IgD-negative memory B cell (primary cell): ENCODE data around the gene CATSPERZ. TPM values are rescaled to one million over a fixed set of nuclear protein-coding genes. Genes with fewer than 3 reads are reported as not detected.

ENCODE experiments used
- H3K27ac Mint-ChIP-seq, 3 donors: one replicate each; pipeline ENCODE4 v1.8.0; 2020 to 2022; ENCODE audit warnings: mild to moderate bottlenecking in 3 of 3, mixed read lengths in 3 of 3, moderate library complexity in 1 of 3
- H3K27me3 Mint-ChIP-seq: one replicate; pipeline ENCODE4 v1.8.0; 2021; ENCODE audit warnings: mixed read lengths
- H3K36me3 Mint-ChIP-seq: one replicate; pipeline ENCODE4 v1.8.0; 2020; ENCODE audit warnings: mild to moderate bottlenecking, mixed read lengths
- H3K4me1 Mint-ChIP-seq, 3 donors: one replicate each; pipeline ENCODE4 v1.8.0; 2020 to 2022; ENCODE audit warnings: mixed read lengths in 3 of 3, mild to moderate bottlenecking in 1 of 3
- H3K4me3 Mint-ChIP-seq, 4 donors: one replicate each; pipeline ENCODE4 v1.8.0; 2020 to 2022; ENCODE audit warnings: mild to moderate bottlenecking in 4 of 4, mixed read lengths in 4 of 4, moderate library complexity in 3 of 4
- H3K9me3 Mint-ChIP-seq, 3 donors: one replicate each; pipeline ENCODE4 v1.8.0; 2020 to 2021; ENCODE audit warnings: mixed read lengths in 3 of 3, mild to moderate bottlenecking in 1 of 3
- polyA plus RNA-seq: library from polyadenylated mRNA; unstranded; fragments of 300-500 nt; fragmentation: Illumina TruSeq; gene quantifications from one replicate; pipeline ENCODE4 v1.2.3, GENCODE V29; 2021

The CATSPERZ gene
- polyA plus RNA-seq, 1 donor from 2014 or later = not detected

DNA sequence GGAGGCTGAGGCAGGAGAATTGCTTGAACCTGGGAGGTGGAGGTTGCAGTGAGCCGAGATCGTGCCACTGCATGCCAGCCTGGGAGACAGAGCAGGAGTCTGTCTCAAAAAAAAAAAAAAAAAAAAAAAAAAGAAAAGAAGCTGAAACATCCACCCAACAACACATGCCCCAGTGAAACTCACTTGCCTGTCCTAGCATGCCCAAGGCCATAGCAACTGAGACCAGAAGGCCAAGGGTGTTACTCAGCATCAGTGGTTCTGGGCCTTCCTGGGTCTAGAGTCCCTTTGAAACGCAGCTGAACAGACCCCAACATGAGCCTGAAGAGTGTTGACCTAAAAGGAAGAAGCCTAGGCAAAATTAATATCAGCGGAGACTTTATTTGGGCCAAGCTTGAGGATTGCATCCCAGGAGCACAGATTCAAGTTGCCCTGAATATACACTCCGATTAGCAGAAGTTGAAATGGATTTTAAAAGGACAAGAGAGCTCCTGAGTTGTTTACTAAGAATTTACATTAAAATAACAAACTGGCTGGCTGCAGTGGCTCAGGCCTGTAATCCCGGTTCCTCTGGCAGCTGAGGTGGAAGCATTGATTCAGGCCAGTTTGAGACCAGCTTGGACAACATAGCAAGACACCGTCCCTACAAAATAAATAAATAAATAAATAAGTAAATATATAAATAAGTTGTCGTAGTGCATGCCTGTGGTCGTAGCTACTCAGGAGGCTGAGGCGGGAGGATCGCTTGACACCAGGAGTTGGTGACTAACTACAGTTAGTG is 24.7 kb downstream of the CATSPERZ start:
- peaks cover 5 to 9% (median 8%) of the 10 kb centered on the region in 3 donors for H3K4me1 Mint-ChIP-seq
- no peaks in the 10 kb centered on the region for H3K36me3 Mint-ChIP-seq
- H3K4me3 Mint-ChIP-seq = no peak overlapping the region
- H3K27me3 Mint-ChIP-seq = no peaks in the 10 kb centered on the region
- peak overlapping the region in 1 of 3 donors; percentile 46 for H3K27ac Mint-ChIP-seq
- H3K9me3 Mint-ChIP-seq = peaks cover 0 to 2% (median 0%) of the 10 kb centered on the region in 3 donors

DNA sequence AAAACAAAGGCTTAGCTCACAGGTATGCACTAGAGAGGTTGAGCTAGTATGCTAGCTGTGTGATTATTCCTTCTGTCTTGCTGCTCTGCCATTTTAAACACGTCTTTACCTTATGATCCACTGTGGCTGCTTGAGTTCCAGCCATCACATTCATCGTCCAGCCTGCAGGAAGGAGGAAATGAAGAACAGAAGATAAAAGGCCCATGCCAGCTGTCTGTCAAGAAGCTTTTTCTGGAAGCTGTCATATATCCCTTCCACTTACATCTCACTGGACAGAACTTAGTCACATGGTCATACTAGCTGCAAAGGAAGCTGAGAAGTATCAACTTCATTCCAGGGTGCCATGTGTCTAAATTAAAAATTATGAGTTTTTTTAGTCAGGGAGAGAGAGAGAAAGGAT is 27.2 kb downstream of the CATSPERZ start:
- Mint-ChIP-seq H3K27me3 (no peaks in the 10 kb centered on the region), H3K36me3 (no peaks in the 10 kb centered on the region), H3K4me1 (peaks cover 7 to 17% (median 10%) of the 10 kb centered on the region in 3 donors), H3K4me3 (peak overlapping the region in 1 of 4 donors; percentile 13), H3K27ac (no peak overlapping the region), H3K9me3 (peaks cover 0 to 2% (median 0%) of the 10 kb centered on the region in 3 donors)

- no peak overlapping the region for H3K27ac Mint-ChIP-seq
- H3K27me3 Mint-ChIP-seq = no peaks in the 10 kb centered on the region
- H3K36me3 Mint-ChIP-seq = no peaks in the 10 kb centered on the region
- H3K4me1 Mint-ChIP-seq = peaks cover 7 to 17% (median 10%) of the 10 kb centered on the region in 3 donors
- peaks cover 0 to 2% (median 0%) of the 10 kb centered on the region in 3 donors for H3K9me3 Mint-ChIP-seq
- H3K4me3 Mint-ChIP-seq = no peak overlapping the region
Measured at GRCh38 chr11:64327993-64328392, 27.8 kb downstream of the CATSPERZ start.

GRCh38 chr11:64330888-64331287 is 30.7 kb downstream of the CATSPERZ start:
- Mint-ChIP-seq H3K4me3 (no peak overlapping the region), H3K4me1 (peaks cover 16 to 26% (median 21%) of the 10 kb centered on the region in 3 donors), H3K36me3 (no peaks in the 10 kb centered on the region), H3K27me3 (peaks cover 2% of the 10 kb centered on the region), H3K9me3 (peaks cover 0 to 2% (median 0%) of the 10 kb centered on the region in 3 donors), H3K27ac (no peak overlapping the region)

GRCh38 chr11:64331569-64332371 is 31.6 kb downstream of the CATSPERZ start:
- H3K4me1 Mint-ChIP-seq = peaks cover 13 to 31% (median 24%) of the 10 kb centered on the region in 3 donors
- H3K27me3 Mint-ChIP-seq = peaks cover 2% of the 10 kb centered on the region
- H3K4me3 Mint-ChIP-seq = peak overlapping the region in 3 of 4 donors; percentile 25 to 55 (median 39)
- no peaks in the 10 kb centered on the region for H3K36me3 Mint-ChIP-seq
- peak overlapping the region in 2 of 3 donors; percentile 5 to 85 for H3K27ac Mint-ChIP-seq
- H3K9me3 Mint-ChIP-seq = peaks cover 0 to 2% (median 0%) of the 10 kb centered on the region in 3 donors

GRCh38 chr11:64333556-64333955 is 33.4 kb downstream of the CATSPERZ start:
- Mint-ChIP-seq H3K9me3 (no peaks in the 10 kb centered on the region), H3K4me1 (peaks cover 17 to 30% (median 26%) of the 10 kb centered on the region in 3 donors), H3K27me3 (peaks cover 2% of the 10 kb centered on the region), H3K4me3 (no peak overlapping the region), H3K36me3 (no peaks in the 10 kb centered on the region), H3K27ac (peak overlapping the region in 2 of 3 donors; percentile 35 to 89)

DNA sequence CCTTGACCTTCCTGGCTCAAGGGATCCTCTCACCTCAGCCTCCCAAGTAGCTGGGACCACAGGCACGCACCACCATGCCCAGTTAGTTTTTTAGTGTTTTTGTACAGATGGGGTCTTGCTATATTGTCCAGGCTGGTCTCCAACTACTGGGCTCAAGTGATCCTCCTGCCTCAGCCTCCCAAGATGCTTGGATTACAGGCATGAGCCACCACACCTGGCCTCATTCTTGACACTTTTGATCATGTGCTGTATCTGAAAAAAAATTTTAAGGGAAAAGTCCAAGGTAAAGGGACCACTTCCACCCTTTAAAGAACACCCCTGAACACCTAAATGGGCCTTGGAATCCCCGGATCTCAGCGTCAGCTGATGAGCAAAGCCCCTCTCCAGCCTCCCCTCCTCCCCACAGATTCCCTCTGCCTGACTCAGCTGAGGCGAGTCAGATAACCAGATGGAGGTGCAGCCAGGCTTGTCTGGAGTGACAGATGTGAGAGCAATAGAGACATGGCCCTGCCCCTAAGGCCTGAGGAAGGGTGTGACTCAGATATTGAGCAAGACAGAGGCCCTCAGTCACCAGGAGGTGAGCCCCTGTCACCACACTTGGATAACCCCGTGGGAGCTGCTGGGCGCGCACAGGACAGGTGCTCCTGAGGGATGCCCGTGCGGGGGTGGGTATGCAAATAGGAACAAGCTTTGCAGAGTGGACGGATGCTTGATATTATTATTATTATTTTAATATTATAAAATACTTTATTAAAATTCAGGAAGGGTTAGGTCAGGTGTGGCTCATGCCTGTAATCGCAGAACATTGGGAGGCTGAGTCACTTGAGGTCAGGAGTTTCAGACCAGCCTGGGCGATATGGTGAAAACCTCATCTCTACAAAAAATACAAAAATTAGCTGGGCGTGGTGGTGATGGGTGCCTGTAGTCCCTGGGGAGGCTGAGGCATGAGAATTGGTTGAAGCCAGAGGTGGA is 34.9 kb downstream of the CATSPERZ start:
- peak overlapping the region; percentile 71 to 89 (median 81) for H3K27ac Mint-ChIP-seq
- peaks cover 2% of the 10 kb centered on the region for H3K27me3 Mint-ChIP-seq
- H3K4me1 Mint-ChIP-seq = peaks cover 29 to 38% (median 35%) of the 10 kb centered on the region in 3 donors
- H3K4me3 Mint-ChIP-seq = peak overlapping the region in 3 of 4 donors; percentile 24 to 88 (median 73)
- no peaks in the 10 kb centered on the region for H3K9me3 Mint-ChIP-seq
- no peaks in the 10 kb centered on the region for H3K36me3 Mint-ChIP-seq

- Mint-ChIP-seq H3K27me3 (peaks cover 2% of the 10 kb centered on the region), H3K4me3 (peak overlapping the region in 2 of 4 donors; percentile 60 to 63), H3K4me1 (peaks cover 29 to 37% (median 32%) of the 10 kb centered on the region in 3 donors), H3K9me3 (no peaks in the 10 kb centered on the region), H3K27ac (peak overlapping the region in 2 of 3 donors; percentile 34 to 78), H3K36me3 (no peaks in the 10 kb centered on the region)
Measured at GRCh38 chr11:64337538-64338249, 37.5 kb downstream of the CATSPERZ start.

GRCh38 chr11:64338716-64339115 is 38.6 kb downstream of the CATSPERZ start:
- Mint-ChIP-seq H3K4me3 (peak overlapping the region; percentile 81 to 97 (median 94)), H3K27me3 (peaks cover 2% of the 10 kb centered on the region), H3K9me3 (no peaks in the 10 kb centered on the region), H3K27ac (peak overlapping the region; percentile 94 to 99 (median 96)), H3K4me1 (peaks cover 29 to 34% (median 32%) of the 10 kb centered on the region in 3 donors), H3K36me3 (no peaks in the 10 kb centered on the region)

DNA sequence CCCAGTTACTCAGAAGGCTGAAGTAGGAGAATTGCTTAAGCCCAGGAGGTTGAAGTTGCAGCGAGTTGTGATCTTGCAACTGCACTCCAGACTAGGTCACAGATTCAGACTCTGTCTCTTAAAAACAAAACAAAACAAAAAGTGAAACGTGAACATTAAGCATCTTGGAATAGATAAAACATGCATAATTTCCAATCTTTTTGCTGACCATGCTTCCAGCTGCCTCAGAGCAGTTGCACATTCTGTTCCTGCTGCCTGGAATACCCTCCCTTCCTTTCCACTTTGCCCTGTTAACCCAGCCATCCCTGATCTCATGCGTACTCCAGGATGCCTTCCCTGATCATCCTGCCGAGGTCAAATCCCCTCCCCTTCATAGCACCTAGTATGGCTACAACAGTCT is 39.1 kb downstream of the CATSPERZ start:
- no peaks in the 10 kb centered on the region for H3K9me3 Mint-ChIP-seq

DNA sequence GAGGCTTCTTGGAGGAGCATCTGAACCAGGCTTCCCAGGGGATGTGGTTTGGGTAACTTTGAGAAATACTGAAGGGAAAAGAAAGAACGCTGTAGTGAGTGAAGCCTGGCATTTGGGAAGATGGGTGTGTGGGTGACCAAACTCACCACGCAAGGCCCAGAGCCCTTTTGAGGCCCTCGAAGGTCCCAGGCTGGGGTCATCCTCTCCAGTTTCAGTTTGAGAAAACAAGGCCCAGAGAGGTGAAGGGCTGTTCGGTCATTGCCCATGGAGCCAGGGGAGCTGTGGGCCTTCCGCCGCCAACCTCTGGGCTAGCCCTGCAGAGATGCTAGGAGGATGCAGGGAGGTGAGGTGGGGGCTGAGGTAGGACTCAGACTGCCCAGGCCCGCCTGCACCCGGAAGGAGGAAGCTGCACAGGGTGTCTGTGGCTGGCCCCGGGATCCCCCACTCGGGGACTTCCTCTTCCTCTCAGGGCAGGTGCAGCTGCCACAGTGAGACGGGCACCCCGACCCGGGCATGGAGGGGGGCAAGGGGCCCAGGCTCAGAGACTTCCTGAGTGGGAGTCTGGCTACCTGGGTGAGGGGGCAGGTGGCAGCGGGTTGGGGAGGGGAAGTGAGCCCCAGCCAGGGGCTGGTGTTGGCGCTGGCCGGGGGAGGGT is 39.7 kb downstream of the CATSPERZ start, which contains the start of gene CCDC88B:
CCDC88B (plus strand) TSS at position 451 of the 655 bp plus-strand sequence; CDS start at position 514, 63 bp downstream.
- H3K27ac Mint-ChIP-seq = peak within 1 kb of the TSS; percentile 94 to 99 (median 96)
- peaks cover 2% of the 10 kb centered on the region for H3K27me3 Mint-ChIP-seq
- H3K4me3 Mint-ChIP-seq = peak within 1 kb of the TSS; percentile 81 to 97 (median 94)
- H3K9me3 Mint-ChIP-seq = no peaks in the 10 kb centered on the region
- peaks cover 27 to 30% (median 29%) of the 10 kb centered on the region in 3 donors for H3K4me1 Mint-ChIP-seq
- no peaks in the 10 kb centered on the region for H3K36me3 Mint-ChIP-seq

More for the DNA sequence above, 39.1 kb downstream of the CATSPERZ start:
- Mint-ChIP-seq H3K4me3 (peak overlapping the region; percentile 81 to 97 (median 94)), H3K4me1 (peaks cover 29 to 33% (median 32%) of the 10 kb centered on the region in 3 donors), H3K36me3 (no peaks in the 10 kb centered on the region), H3K27ac (peak overlapping the region; percentile 94 to 99 (median 96)), H3K27me3 (peaks cover 2% of the 10 kb centered on the region)

GRCh38 chr11:64340671-64341335 is 40.6 kb downstream of the CATSPERZ start:
- Mint-ChIP-seq H3K9me3 (no peaks in the 10 kb centered on the region), H3K4me3 (peak overlapping the region; percentile 81 to 97 (median 94)), H3K4me1 (peaks cover 20 to 29% (median 26%) of the 10 kb centered on the region in 3 donors), H3K36me3 (peaks cover 3% of the 10 kb centered on the region), H3K27me3 (no peaks in the 10 kb centered on the region), H3K27ac (peak overlapping the region; percentile 94 to 99 (median 96))
